Activated CD8-positive, alpha-beta memory T cell treated with anti-CD3 and anti-CD28 coated beads, Interleukin-2, amount 50 U/mL, for 24 hours (primary cell): ENCODE results near the gene ULK4.

Experiments used
- DNase-seq: peaks from one replicate; pipeline ENCODE4 v3.0.0-alpha.2; 2020; ENCODE audit errors: extremely low read depth

The ULK4 gene

DNA sequence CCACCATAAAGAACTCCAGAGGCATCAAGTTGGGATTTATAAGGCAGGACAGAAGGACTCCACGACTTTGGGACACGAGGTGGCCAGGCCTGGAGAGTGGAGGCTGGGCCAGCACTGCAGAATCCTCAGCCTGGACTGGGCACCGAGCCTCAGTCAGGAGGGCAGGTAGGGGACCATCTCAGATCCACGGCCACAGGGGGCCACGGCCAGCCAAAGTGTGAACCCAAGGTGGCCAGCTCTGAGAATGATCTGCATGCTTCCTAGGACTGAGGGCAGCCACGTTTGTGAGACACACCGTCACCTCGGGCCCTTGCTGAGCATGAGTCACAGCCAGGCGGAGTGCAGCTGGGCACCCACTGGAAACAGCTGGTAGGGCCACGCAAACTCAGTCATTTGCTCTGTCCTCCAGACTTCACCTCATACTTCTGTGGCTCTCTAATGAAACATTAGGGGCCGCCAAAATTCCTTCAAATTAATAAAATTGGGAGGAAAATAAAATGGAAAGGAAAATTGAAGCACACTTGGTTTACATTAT, 696.8 kb downstream of the ULK4 start:
- no peak for DNase-seq

- DNase-seq, result no peak
Measured at GRCh38 chr3:41260063-41260450, 701.8 kb downstream of the ULK4 start.

DNA sequence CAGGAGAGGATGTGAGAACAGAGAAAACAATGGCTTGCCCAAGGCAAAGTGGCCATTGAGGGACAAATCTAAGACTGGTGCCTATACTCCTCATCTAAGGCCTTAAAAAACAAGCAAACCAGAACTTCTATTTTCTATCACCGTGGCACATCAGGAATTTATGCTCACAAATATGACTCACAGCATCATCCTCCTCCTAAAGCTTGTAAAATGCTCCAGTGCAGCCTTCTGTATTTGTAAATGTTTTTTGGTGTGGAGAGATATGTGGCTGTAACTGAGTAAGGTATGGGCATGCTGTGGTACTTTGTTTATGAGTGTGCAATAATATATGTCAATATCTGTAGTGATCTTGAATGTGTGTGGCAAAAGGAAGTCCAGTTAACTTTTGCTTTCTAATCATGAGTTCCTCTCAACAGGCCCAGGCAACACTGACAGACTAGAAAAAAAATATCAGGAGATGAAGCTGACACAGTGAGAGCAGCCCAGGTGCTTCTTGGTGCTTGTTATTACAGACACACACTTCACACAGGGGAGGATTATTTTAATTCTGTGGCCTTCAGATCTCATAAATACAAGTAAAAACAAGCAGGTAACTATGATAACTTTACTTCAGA, 702.3 kb downstream of the ULK4 start:
- no peak for DNase-seq

DNA sequence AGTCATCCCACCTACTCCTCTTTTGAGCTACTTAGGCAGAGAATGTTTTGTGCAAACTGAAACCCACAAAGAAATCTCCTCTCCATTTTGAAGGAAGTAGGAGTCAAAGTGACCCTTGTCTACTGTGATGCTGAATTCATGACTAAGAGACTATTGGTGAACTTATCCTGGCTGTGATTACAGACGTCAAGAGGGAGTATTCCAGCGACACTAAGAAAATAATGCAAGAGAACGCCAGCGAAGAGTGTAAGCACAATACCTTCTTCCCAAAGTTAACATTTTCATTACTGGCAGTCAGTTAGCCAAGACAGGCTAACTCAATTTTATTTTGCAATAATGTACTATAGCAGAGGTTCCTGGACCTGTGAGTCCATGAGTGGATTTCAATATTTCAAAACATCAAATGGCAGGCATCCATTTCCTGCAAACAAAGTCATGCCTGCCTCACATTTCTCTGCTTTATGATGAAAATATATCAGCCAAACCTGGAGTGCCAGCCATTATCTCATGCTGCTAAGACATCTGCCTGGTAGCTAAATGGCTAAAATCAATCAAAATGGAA, 703.6 kb downstream of the ULK4 start:
- DNase-seq, result no peak

DNA sequence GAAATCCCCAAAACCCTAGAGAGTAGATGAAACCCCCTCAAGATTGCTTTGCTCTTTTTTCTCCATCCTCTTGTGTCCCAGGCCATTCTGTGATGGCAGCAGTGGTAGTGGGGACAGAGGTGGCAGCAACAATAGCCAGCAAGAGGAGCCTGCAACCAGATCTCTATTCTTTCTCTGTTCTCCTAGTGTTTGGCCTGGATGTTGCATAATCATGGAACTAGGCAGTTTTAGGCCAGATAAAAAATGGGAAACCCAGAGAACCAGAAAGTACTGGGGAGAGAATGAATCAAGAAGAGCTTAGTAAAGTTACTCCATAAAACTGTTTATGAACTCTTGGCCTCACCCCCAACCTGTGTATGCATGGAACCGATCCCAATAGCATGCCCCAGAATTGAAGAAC, 710.3 kb downstream of the ULK4 start:
- no peak for DNase-seq

GRCh38 chr3:41250825-41251224, 711.1 kb downstream of the ULK4 start:
- DNase-seq, result no peak

DNA sequence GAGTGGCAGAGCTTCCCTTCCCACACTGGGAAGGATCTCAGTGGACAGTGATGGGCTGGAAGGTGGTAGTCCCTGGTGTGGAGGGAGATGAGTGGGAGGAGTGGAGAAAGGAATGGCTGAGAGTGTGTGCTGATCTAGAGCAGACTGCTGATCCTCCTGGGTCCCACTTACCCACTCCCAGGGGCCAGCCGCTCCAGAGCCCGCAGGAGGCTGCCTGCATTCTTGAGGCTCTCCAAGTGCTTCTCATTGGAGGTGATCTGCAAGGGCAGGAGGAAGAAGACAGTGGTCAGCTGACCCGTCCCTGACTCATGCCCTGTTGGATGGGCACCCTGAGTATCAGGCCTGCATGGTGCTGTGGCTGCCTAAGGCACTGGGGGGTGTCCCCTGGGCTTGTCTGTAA, 712.6 kb downstream of the ULK4 start:
- DNase-seq, result no peak

- no peak for DNase-seq
Measured at GRCh38 chr3:41248525-41248924, 713.4 kb downstream of the ULK4 start.

DNA sequence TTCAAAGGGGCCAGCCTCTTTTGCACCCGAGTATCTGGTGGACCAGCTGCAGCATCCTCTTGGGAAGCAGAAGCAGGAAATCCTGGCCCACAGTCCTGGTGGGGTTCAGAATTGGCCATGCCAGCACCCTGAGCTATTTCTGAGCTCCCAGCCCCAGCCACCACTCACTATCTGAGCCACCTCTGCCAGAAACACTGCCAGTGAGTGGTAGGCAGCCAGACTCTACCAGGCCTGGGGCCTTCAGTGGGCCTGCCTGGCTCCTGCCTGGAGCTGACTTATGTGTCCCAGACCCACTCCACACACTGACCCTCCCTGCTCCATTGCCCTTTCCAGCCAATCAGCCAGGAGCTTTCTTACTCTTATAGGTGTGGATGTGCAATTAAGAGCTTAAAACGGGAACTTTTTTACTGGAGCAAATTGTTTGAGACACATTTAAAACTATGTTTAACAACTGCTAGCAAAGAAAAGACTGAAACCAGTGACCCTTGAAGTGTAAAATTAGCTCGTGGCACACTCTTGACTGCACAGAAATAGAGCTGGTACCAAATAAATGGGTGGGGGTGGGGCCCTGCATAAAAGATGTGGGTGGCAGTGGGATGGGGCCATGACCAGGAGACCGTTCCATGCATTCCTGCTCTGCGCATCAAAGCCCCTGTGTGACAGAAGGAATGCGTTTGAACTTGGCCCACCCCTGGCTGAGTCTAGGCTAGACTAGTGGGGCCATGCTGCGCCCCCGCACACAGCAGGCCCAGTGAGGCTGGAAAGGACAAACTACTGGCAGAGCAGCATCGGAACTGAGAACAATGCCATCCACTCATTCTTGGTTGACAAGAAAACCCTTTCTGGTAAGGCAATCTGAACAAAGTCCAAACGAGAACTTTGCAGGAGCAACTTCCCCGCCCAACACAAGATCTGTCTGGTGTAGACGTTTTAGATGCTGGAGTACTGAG, 714.6 kb downstream of the ULK4 start:
- no peak for DNase-seq

GRCh38 chr3:41244620-41245336, 717.1 kb downstream of the ULK4 start:
- DNase-seq, result no peak

DNA sequence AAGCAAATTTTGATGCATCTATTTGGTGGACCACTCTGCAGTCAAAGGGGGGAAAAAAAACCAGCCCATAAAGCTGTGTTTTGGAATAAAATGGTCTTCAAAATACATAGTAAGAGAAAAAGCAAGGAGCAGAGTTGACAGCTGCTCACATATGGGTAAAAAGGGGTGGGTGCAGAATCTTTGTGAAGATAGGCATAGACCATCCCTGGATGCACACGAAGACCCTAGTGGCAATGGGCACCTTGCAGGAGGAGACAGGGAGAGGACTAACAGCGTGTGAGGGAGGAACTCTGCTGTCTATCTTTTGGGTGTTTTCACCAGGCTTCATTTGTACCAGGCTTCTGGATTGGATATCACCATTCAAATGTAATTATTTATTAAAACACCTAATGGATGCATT, 718.7 kb downstream of the ULK4 start:
- no peak for DNase-seq

DNA sequence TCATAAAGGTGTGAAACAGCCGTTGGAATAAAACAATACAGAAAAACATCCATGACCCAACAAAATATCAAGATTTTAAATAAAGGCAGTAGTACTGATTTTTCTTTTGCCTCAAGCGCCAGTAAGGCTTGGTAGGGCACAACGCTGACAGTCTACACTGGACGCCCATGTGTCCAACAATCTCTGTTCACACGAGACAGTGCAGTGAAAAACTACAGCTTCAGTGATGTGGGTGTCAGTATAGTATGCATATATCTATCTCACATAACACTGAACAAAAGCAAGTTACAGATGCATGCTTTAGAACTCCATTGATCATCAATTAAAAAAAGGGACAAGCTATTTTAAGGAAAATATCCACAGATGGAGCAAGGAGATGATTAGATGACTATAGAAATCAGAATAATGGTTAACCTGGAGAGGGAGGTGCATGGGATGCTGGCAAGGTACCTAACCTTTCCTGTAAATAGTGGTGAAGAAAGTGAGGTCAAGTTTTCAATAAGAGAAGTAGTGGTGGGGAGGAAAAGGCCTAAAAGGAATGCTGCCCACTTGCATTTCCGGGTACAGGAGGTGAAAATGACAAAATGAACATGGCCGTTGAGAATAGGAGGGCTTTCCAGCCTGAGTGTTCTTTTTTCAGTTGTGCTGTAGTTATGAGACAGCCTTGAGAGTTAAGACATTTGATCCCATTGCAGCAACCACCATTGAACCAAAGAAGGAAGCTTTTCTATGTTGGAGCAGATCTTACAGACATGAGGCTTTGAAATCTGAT, 719.9 kb downstream of the ULK4 start:
- DNase-seq, result no peak

GRCh38 chr3:41241161-41241560, 720.7 kb downstream of the ULK4 start:
- DNase-seq, result no peak

DNA sequence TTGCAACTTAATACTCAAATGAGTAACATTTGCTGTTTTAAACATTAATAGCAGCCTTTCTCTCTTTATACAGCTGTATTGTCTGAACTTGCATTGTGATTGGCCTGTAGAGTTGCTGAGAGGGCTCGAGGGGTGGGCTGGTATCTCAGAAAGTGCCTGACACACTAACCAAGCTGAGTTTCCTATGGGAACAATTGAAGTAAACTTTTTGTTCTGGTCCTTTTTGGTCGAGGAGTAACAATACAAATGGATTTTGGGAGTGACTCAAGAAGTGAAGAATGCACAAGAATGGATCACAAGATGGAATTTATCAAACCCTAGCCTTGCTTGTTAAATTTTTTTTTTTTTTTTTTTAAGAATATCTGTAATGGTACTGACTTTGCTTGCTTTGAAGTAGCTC, 722.3 kb downstream of the ULK4 start:
- DNase-seq, result no peak

GRCh38 chr3:41237907-41238306, 724.0 kb downstream of the ULK4 start:
- DNase-seq, result no peak

- DNase-seq, result no peak
Measured at GRCh38 chr3:41236228-41236627, 725.7 kb downstream of the ULK4 start.

GRCh38 chr3:41234823-41235721, 726.8 kb downstream of the ULK4 start:
- no peak for DNase-seq

- DNase-seq, result no peak
Measured at GRCh38 chr3:41224120-41224806, 737.6 kb downstream of the ULK4 start.

- no peak for DNase-seq
Measured at GRCh38 chr3:41223691-41224090, 738.2 kb downstream of the ULK4 start.

DNA sequence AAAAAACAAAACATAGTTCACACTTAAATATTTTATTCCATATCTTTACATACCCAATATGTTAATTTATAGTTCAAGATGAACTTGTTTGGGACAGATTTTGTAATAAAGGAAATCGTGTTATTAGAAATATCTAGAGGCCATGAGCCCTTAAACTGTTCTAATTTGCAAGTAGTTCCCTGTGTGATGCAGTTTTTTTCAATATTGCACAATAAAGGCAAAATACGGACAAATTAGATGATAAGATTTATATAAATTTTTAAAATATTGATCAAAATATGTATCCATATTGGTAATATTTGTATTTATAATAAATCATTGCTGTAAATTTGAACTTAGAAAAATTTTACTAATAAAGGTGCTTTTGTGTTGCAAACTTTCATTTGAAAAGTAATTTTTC, 738.8 kb downstream of the ULK4 start:
- no peak for DNase-seq
